Ishikawa (cell line): ENCODE results near the gene RMP24.

Experiments
- CEBPB ChIP-seq: IDR thresholded peaks from 2 replicates; pipeline ENCODE4 v1.6.1; 2012
- CREB1 ChIP-seq: IDR thresholded peaks from 2 replicates; pipeline ENCODE4 v1.6.1; 2012; ENCODE audit warnings: low read depth
- EGR1 ChIP-seq: IDR thresholded peaks from 2 replicates; pipeline ENCODE4 v1.6.1; 2012
- EP300 ChIP-seq: IDR thresholded peaks from 2 replicates; pipeline ENCODE4 v1.6.1; 2012; ENCODE audit warnings: borderline replicate concordance
- FOXM1 ChIP-seq: IDR thresholded peaks from 2 replicates; pipeline ENCODE4 v1.6.1; 2012; ENCODE audit warnings: low read depth, borderline replicate concordance
- NFIC ChIP-seq: IDR thresholded peaks from 2 replicates; pipeline ENCODE4 v1.6.1; 2012
- RAD21 ChIP-seq: IDR thresholded peaks from 2 replicates; pipeline ENCODE4 v1.6.1; 2012; ENCODE audit warnings: low read depth
- REST ChIP-seq: IDR thresholded peaks from 2 replicates; pipeline ENCODE4 v1.6.1; 2012; ENCODE audit warnings: low read depth, mild to moderate bottlenecking
- TAF1 ChIP-seq: IDR thresholded peaks from 2 replicates; pipeline ENCODE4 v1.6.1; 2012; ENCODE audit warnings: low read depth, mild to moderate bottlenecking
- TCF12 ChIP-seq: IDR thresholded peaks from 2 replicates; pipeline ENCODE4 v1.6.1; 2012; ENCODE audit warnings: low read depth
- TEAD4 ChIP-seq: IDR thresholded peaks from 2 replicates; pipeline ENCODE4 v1.6.1; 2012
- USF1 ChIP-seq: IDR thresholded peaks from 2 replicates; pipeline ENCODE4 v1.6.1; 2012
- YY1 ChIP-seq: IDR thresholded peaks from 2 replicates; pipeline ENCODE4 v1.6.1; 2012; ENCODE audit warnings: low read depth
- ZBTB7A ChIP-seq: IDR thresholded peaks from 2 replicates; pipeline ENCODE4 v1.6.1; 2012; ENCODE audit warnings: low read depth
- TF ChIP-seq, protein P1 (sequence below): IDR thresholded peaks from 2 replicates; pipeline ENCODE4 v1.6.1; 2012

Gene RMP24

DNA sequence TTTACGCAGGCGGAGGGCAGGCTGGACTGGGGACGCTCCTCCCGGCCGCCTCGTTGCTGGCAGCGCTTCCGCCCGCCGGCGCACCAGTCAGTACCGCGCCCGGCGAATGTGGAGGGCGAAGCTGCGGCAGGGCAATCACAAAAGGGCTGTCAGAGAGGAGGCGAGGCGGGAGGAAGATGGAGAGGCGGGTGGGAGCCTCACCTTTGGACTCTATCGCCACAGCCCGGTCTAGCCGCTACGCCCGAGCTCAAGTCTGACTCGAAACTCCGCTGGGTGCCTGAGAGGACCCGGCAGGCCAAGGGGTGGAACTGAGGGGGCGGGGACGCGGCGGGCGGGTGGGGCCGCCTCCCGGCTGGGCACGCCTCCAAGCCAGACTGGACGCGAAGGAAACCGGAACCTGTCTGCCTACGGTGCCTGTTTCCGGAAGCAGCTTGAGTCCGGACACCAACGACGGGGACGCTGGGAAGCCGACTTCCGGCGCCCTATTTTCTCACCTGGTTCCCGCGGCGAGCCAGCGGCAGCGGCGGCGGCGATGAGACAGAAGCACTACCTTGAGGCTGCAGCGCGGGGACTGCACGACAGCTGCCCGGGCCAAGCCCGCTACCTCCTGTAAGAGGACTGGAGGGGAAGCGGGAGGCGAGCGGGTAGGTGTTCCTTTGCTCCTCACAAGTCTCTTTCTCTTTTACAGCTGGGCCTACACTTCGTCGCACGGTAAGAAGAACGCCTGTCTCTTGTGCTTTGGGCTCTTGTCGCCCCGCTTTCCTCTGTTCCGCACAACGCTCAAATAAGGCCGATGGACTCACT is at the start of gene RMP24:
Gene RMP24, plus strand, starts transcription at position 483 of the 804 bp plus-strand sequence.
- TF ChIP-seq TAF1 (peak; percentile 92), USF1 (peak; percentile 63), NFIC (no peak; the same call in 1 of the 2 replicates), TCF12 (peak; percentile 49; the same call in 1 of the 2 replicates), TEAD4 (no peak), RAD21 (no peak), ZBTB7A (no peak), CREB1 (no peak), FOXM1 (no peak), EGR1 (no peak)
- TF ChIP-seq, protein P1, sequence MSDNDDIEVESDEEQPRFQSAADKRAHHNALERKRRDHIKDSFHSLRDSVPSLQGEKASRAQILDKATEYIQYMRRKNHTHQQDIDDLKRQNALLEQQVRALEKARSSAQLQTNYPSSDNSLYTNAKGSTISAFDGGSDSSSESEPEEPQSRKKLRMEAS = peak; percentile 63

GRCh38 chr18:35923939-35924684 is 48.4 kb upstream of the RMP24 start:
- TF ChIP-seq USF1 (no peak), REST (no peak), CEBPB (no peak), NFIC (no peak), FOXM1 (no peak), TCF12 (no peak), TAF1 (no peak), RAD21 (no peak), CREB1 (no peak), TEAD4 (no peak), EP300 (no peak), YY1 (no peak), ZBTB7A (no peak), EGR1 (no peak)
- TF ChIP-seq, protein P1 = no peak

DNA sequence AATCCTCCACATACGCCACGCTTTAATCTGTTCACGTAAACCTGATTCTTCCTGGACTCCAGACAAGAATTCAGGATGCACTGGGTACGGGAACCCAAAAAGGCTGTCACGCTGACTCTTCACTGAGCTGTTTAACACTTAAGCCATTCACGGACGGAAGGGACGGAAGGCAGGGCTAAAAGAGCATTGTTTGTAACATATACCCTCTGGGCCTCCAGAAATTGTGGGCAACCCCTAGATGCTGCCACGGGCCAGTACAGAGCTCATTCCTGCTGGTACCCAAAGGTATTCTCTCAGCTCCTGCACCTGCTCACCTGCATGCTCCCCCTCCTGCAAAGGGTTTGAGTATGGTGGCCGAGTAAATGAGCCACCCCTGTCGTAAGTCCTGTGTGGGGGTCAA is 45.6 kb upstream of the RMP24 start:
- TF ChIP-seq FOXM1 = no peak
- TF ChIP-seq TEAD4 = no peak
- no peak for TF ChIP-seq YY1
- TF ChIP-seq, protein P1 = no peak
- no peak for TF ChIP-seq EGR1
- no peak for TF ChIP-seq ZBTB7A
- no peak for TF ChIP-seq CREB1

DNA sequence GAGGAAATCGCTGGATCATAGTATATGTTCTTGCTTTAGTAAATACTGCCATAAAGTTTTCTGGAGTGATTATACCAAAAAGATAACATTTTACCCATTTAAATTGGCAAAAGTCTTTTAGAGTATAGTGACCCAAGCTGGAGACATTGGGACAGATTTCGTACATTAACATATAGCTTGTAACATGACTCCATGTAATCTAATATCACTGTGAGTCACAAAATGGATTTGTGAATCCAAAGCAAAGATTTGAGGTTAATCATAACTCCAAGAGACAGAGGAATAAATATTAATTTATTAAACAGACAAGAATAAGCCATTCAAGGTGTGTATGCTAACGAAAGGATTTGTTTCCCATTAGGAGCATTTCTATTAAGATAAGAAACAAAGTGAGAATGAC is 45.0 kb upstream of the RMP24 start:
- TF ChIP-seq CREB1 = no peak

- TF ChIP-seq EGR1 (no peak), CEBPB (no peak), TCF12 (no peak)
These were observed 38.5 kb upstream of the RMP24 start for GRCh38 chr18:35933982-35934381.

- no peak for TF ChIP-seq FOXM1
- TF ChIP-seq USF1 = no peak
- no peak for TF ChIP-seq TEAD4
- TF ChIP-seq RAD21 = no peak
- TF ChIP-seq CREB1 = no peak
- TF ChIP-seq YY1 = no peak
- TF ChIP-seq, protein P1 = no peak
- no peak for TF ChIP-seq EGR1
- no peak for TF ChIP-seq EP300
- no peak for TF ChIP-seq NFIC
- TF ChIP-seq CEBPB = no peak
- TF ChIP-seq TAF1 = no peak
- no peak for TF ChIP-seq ZBTB7A
- no peak for TF ChIP-seq TCF12
- TF ChIP-seq REST = no peak
These were observed 37.6 kb upstream of the RMP24 start for GRCh38 chr18:35934891-35935290.
